ENCODE measurements around the gene ATXN2.

ATXN2 gene

GRCh38 chr12:111430433-111431353 lies 168.4 kb downstream of the ATXN2 start:
- no peak for DNase-seq (ENCODE audit: extremely low read depth, low read depth)
- no peak overlapping the region for H3K4me3 ChIP-seq (replicated peaks; ENCODE audit: low read depth, low read length)
- TF ChIP-seq, protein P1, sequence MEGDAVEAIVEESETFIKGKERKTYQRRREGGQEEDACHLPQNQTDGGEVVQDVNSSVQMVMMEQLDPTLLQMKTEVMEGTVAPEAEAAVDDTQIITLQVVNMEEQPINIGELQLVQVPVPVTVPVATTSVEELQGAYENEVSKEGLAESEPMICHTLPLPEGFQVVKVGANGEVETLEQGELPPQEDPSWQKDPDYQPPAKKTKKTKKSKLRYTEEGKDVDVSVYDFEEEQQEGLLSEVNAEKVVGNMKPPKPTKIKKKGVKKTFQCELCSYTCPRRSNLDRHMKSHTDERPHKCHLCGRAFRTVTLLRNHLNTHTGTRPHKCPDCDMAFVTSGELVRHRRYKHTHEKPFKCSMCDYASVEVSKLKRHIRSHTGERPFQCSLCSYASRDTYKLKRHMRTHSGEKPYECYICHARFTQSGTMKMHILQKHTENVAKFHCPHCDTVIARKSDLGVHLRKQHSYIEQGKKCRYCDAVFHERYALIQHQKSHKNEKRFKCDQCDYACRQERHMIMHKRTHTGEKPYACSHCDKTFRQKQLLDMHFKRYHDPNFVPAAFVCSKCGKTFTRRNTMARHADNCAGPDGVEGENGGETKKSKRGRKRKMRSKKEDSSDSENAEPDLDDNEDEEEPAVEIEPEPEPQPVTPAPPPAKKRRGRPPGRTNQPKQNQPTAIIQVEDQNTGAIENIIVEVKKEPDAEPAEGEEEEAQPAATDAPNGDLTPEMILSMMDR (IDR thresholded peaks at IDR 0.05; ENCODE audit: low read depth, low read length, missing control alignments) = no peak

GRCh38 chr12:111429828-111430432 lies 169.2 kb downstream of the ATXN2 start:
- no peak overlapping the region for H3K4me3 ChIP-seq (replicated peaks; ENCODE audit: low read depth, low read length)
- no peak for DNase-seq (ENCODE audit: extremely low read depth, low read depth)
- TF ChIP-seq, protein P1 (IDR thresholded peaks at IDR 0.05; ENCODE audit: low read depth, low read length, missing control alignments) = no peak

DNA sequence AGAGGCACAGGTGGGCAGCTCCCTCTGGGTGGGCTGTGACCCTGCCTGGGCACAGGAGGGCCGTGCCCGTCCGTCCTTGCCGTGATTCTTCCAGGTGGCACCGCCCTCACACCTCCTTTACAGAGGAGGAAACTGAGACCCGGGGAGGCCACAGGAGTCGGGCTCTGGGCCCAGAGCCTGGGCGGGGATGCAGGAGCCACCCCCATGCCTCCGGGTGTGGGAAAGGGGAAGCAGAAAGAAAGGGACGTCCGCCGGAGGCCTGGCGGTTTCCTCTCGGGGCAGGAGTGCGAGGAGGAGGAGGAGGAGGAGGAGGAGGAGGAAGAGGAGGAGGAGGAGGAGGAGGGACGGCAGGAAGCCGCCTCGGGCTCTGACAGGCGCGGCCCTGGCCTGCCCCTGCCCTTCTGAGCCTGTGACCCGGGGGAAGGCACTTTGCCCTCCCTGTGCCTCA lies 170.4 kb downstream of the ATXN2 start:
- DNase-seq (ENCODE audit: extremely low read depth, low read depth) = no peak
- no peak overlapping the region for H3K4me3 ChIP-seq (replicated peaks; ENCODE audit: low read depth, low read length)
- TF ChIP-seq, protein P1 (IDR thresholded peaks at IDR 0.05; ENCODE audit: low read depth, low read length, missing control alignments) = no peak

GRCh38 chr12:111428081-111428727 lies 170.9 kb downstream of the ATXN2 start:
- TF ChIP-seq, protein P1 (IDR thresholded peaks at IDR 0.05; ENCODE audit: low read depth, low read length, missing control alignments) = no peak
- no peak for DNase-seq (ENCODE audit: extremely low read depth, low read depth)
- H3K4me3 ChIP-seq (replicated peaks; ENCODE audit: low read depth, low read length) = no peak overlapping the region

DNA sequence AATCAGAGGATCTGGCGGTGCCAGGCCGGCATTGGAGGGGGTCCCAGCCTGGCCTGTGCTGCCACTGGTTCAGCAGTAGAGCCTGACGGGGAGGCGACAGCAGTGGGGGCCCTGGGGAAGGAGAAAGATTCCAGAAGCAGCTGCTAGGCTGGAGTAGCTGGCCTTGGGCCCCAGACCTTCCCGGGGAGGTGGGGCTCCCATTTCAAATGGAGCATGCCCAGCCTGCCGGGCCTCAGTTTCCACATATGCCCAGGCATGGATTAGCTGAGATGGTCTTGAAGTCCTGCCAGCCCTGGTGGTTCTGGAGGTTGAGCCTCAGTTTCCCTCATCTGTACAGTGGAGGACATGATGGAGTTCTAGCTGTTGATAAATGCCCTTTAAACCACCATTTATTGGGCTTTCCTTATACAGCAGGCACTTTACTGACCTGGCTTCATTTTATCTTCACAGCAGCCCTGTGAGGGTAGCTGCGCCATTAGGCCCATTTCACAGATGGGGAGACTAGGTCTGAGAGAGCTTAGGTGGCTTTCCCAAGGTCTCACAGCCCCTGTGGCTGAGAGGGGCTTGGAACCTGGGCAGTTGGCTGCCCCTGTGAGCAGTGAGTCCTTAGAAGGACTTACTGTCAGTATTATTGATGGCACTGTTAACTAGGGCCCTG lies 171.6 kb downstream of the ATXN2 start:
- no peak for DNase-seq (ENCODE audit: extremely low read depth, low read depth)
- TF ChIP-seq, protein P1 (IDR thresholded peaks at IDR 0.05; ENCODE audit: low read depth, low read length, missing control alignments) = no peak
- H3K4me3 ChIP-seq (replicated peaks; ENCODE audit: low read depth, low read length) = no peak overlapping the region
